ENCODE data around the gene IGHMBP2.
"Not testable (repeated sequence)": the region's sequence is repeated elsewhere in the genome, so short reads cannot be mapped to it uniquely, and the experiment has no call there.

Gene IGHMBP2

DNA sequence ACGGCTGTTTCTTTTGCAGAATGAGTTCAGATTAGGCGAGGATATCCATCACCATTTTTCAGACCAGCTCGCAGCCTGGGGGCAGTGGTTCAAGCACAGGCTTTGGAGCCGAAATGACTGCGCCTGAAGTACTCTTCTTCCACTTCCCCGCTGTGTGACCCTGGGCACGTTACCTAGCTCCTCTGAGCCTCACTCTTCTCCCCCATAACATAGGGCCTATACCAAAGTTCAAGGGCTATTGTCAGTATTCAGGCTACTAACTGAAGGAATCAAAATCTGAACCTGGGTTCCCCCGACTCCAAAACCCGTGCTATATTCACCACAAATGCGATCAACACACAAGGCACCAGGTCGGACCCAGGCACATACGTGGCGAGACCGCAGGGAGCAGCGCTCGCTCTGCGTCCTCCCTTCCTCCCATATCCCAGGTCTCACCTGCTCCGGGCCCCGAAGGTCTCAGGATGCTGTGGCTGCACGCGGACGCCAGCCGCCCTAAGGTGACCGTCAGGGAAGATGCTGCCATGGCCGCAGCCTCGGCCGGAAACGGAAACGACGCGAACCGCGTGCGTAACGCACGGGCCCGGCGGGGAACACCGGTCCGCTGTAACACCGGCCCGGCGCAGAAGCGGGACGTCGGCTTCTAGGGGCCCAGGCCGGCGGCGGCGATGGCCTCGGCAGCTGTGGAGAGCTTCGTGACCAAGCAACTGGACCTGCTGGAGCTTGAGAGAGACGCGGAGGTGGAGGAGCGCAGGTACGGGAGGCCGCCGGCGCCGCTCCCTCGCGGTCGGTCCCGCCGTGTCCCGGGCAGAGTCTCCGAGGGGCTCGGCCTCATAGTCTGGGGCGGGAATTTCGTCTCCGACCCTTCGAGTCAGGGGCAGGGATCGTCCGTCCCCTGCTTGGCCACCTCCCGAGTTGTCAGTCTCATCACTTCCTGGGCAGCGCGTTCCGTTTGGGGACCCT, at the start of gene IGHMBP2, which contains the start of gene MRPL21:
TSS of gene IGHMBP2 (plus strand) at position 604 of the 960 bp plus-strand sequence. CDS start at position 666, 62 bp downstream.
TSS of gene MRPL21 (minus strand) at position 545 of the 960 bp plus-strand sequence. CDS start at position 523, 22 bp downstream.
- CTCF ChIA-PET: no interaction called here
- TF ChIP-seq L3MBTL2 (conservative IDR thresholded peaks at IDR 0.05) (peak; percentile 56), LEF1 (IDR thresholded peaks at IDR 0.05; ENCODE audit: borderline replicate concordance) (0 out of 2 replicates have a peak, but pooled peaks have one; percentile 46), FOXA1 (IDR thresholded peaks at IDR 0.05) (no peak), ARNT (IDR thresholded peaks at IDR 0.05) (peak; percentile 68), FOXM1 (IDR thresholded peaks at IDR 0.05; ENCODE audit: borderline replicate concordance) (peak; percentile 75; the same call in 1 of the 2 replicates), ELF4 (IDR thresholded peaks at IDR 0.05) (peak; percentile 66), TARDBP (IDR thresholded peaks at IDR 0.05) (no peak), NFRKB (IDR thresholded peaks at IDR 0.05) (peak; percentile 50; the same call in 1 of the 2 replicates), CTBP1 (IDR thresholded peaks at IDR 0.05; ENCODE audit: borderline replicate concordance) (peak; percentile 95), SUZ12 (IDR thresholded peaks at IDR 0.05) (no peak)
- TF ChIP-seq, protein P1, sequence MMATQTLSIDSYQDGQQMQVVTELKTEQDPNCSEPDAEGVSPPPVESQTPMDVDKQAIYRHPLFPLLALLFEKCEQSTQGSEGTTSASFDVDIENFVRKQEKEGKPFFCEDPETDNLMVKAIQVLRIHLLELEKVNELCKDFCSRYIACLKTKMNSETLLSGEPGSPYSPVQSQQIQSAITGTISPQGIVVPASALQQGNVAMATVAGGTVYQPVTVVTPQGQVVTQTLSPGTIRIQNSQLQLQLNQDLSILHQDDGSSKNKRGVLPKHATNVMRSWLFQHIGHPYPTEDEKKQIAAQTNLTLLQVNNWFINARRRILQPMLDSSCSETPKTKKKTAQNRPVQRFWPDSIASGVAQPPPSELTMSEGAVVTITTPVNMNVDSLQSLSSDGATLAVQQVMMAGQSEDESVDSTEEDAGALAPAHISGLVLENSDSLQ (IDR thresholded peaks at IDR 0.05): peak; percentile 60
- POLR2A ChIA-PET: interaction anchor here (0.9 to 2.4 kb wide), 3 partner anchors 10 to 145 kb away, joined by 3 to 11 read pairs (median 3); partner anchors contain the start of gene TPCN2
- DNase-seq (ENCODE audit: extremely low spot score): peak; percentile 92

- no peak for DNase-seq (ENCODE audit: extremely low spot score)
- ChIA-PET POLR2A (no interaction called here), CTCF (no interaction called here)
- TF ChIP-seq NFRKB (IDR thresholded peaks at IDR 0.05): no peak
- TF ChIP-seq SP1 (IDR thresholded peaks at IDR 0.05): no peak
- no peak for TF ChIP-seq SUZ12 (IDR thresholded peaks at IDR 0.05)
- TF ChIP-seq FOXA1 (IDR thresholded peaks at IDR 0.05): no peak
- TF ChIP-seq FOXK2 (IDR thresholded peaks at IDR 0.05): no peak
- no peak for TF ChIP-seq HDGF (IDR thresholded peaks at IDR 0.05; ENCODE audit: borderline replicate concordance)
- no peak for TF ChIP-seq LEF1 (IDR thresholded peaks at IDR 0.05; ENCODE audit: borderline replicate concordance)
- TF ChIP-seq, protein P1 (IDR thresholded peaks at IDR 0.05): no peak
- no peak for TF ChIP-seq L3MBTL2 (conservative IDR thresholded peaks at IDR 0.05)
- no peak for TF ChIP-seq ZNF384 (IDR thresholded peaks at IDR 0.05)
- TF ChIP-seq BHLHE40 (IDR thresholded peaks at IDR 0.05; ENCODE audit: borderline replicate concordance): no peak
- TF ChIP-seq CTBP1 (IDR thresholded peaks at IDR 0.05; ENCODE audit: borderline replicate concordance): no peak
- TF ChIP-seq FOXM1 (IDR thresholded peaks at IDR 0.05; ENCODE audit: borderline replicate concordance): no peak
- TF ChIP-seq TARDBP (IDR thresholded peaks at IDR 0.05): no peak
- no peak for TF ChIP-seq ARNT (IDR thresholded peaks at IDR 0.05)
- no peak for TF ChIP-seq ELF4 (IDR thresholded peaks at IDR 0.05)
These were observed 49.3 kb upstream of the IGHMBP2 start for GRCh38 chr11:68854273-68854958.

- peak; percentile 41 for DNase-seq (ENCODE audit: extremely low spot score)
- POLR2A ChIA-PET: no interaction called here
- TF ChIP-seq SUZ12 (IDR thresholded peaks at IDR 0.05): no peak
- no peak for TF ChIP-seq CTBP1 (IDR thresholded peaks at IDR 0.05; ENCODE audit: borderline replicate concordance)
- TF ChIP-seq ELF4 (IDR thresholded peaks at IDR 0.05): no peak
- TF ChIP-seq TARDBP (IDR thresholded peaks at IDR 0.05): no peak
- no peak for TF ChIP-seq HDGF (IDR thresholded peaks at IDR 0.05; ENCODE audit: borderline replicate concordance)
- no peak; the same call in 1 of the 2 replicates for TF ChIP-seq L3MBTL2 (conservative IDR thresholded peaks at IDR 0.05)
- no peak for TF ChIP-seq BHLHE40 (IDR thresholded peaks at IDR 0.05; ENCODE audit: borderline replicate concordance)
- TF ChIP-seq ZNF384 (IDR thresholded peaks at IDR 0.05): no peak
- TF ChIP-seq FOXM1 (IDR thresholded peaks at IDR 0.05; ENCODE audit: borderline replicate concordance): no peak
- no peak for TF ChIP-seq ARNT (IDR thresholded peaks at IDR 0.05)
- no peak for TF ChIP-seq FOXK2 (IDR thresholded peaks at IDR 0.05)
- no peak for TF ChIP-seq FOXA1 (IDR thresholded peaks at IDR 0.05)
- no peak for TF ChIP-seq SP1 (IDR thresholded peaks at IDR 0.05)
- no peak for TF ChIP-seq LEF1 (IDR thresholded peaks at IDR 0.05; ENCODE audit: borderline replicate concordance)
- TF ChIP-seq NFRKB (IDR thresholded peaks at IDR 0.05): no peak
- TF ChIP-seq, protein P1 (IDR thresholded peaks at IDR 0.05): no peak
- CTCF ChIA-PET: no interaction called here
These were observed 48.3 kb upstream of the IGHMBP2 start for GRCh38 chr11:68855205-68855981.

DNA sequence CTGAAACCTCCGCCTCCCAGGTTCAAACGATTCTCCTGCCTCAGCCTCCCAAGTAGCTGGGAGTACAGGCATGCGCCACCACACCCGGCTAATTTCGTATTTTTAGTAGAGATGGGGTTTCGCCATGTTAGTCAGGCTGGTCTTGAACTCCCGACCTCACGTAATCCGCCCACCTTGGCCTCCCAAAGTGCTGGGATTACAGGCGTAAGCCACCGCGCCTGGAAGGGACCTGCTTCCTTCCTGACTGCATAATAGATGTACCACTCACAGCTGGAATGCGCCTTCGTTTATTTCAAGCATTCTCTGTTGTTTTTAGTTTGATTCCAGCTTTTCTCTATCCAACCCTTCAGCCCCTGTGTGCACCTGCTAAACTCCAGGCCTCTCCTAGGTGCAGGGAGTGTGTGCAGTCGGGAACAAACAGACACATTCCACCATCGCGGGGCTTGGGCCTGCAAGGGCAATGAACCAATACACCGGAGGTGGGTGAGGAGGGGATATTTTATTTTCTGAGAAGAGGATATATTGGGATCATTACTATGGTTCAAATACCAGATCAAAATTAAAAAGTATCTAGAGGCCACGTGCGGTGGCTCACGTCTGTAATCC, 47.2 kb upstream of the IGHMBP2 start:
- DNase-seq (ENCODE audit: extremely low spot score); POLR2A ChIA-PET; CTCF ChIA-PET: not testable (repeated sequence)
